HG03439 (cell line): ENCODE measurements around the gene GEMIN7.
"Not testable (repeated sequence)": the region's sequence is repeated elsewhere in the genome, so short reads cannot be mapped to it uniquely, and the experiment has no call there.

Source experiments
- ATAC-seq: cut with Tn5 transposase; IDR thresholded peaks from one replicate; pipeline ENCODE4 v1.9.1; 2021; ENCODE audit warnings: mild to moderate bottlenecking, moderate library complexity; ENCODE audit not compliant: unreplicated experiment

GEMIN7 gene

GRCh38 chr19:45102481-45102880 lies 23.4 kb downstream of the GEMIN7 start:
- no peak for ATAC-seq

DNA sequence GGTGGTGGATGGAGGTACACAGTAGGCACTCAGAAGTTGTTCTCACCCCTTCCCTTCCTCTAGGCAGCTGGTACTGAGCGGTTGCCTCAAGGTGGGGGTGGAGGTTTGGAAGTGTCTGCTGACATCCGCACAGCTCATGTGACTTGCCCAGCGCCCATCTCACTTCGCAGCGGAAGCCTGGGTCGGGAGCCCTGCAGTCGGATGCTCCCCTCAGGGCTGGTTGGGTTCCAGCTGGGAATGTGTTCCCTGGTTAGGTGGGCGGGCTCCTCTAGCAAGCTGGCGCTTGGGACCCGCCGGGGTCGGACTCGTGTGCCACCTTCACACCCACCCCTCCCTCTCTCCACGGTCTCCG lies 24.1 kb downstream of the GEMIN7 start:
- no peak for ATAC-seq

- ATAC-seq = no peak
Observed at GRCh38 chr19:45103508-45104319, 24.7 kb downstream of the GEMIN7 start.

DNA sequence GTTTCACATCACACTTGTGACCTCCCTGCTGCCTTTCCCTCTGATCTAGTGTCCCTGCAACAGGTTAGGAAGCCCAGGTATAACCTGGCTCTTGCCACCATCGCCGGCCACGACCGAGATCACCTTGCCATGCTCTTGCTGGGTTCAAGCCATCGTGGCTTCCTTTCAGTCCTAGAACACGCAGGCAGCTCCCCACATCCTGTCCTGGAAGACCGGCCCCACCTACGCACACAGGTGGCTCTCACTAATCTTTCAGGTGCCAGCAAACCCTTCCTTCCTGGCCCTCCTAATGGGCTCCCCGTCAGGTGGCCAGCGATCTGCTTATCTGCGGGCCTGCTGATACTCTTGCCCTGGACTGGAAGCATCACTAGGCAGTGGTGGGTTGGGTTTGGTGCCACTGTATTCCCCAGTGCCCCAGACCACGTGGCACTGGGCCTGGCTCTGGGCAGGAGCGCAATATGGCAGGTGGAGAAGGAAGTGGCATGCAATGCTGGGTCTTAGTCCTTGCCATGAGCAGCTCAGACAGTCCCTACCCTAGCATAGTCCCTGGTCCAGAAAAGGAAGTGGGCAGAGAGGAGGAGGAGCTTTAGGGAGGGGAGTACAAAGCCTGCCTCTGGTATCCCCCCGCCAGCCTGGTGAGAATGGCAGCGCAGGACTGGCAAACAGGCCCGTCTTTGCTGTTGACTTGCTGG lies 25.7 kb downstream of the GEMIN7 start:
- no peak for ATAC-seq

DNA sequence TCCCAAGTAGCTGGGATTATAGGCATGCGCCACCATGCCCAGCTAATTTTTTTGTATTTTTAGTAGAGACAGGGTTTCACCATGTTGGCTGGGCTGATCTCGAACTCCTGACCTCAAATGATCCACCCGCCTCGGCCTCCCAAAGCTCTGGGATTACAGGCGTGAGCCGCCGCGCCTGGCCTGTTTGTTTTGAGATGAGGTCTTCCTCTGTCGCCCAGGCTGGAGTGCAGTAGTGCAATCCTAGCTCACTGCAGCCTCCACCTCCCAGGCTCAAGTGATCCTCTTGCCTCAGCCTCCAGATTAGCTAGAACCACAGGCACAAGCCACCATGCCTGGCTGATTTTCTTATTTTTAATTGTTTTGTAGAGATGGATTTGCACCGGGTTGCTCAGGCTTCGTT lies 27.3 kb downstream of the GEMIN7 start:
- ATAC-seq = not testable (repeated sequence)

- ATAC-seq = no peak
Observed at GRCh38 chr19:45107621-45108150, 28.6 kb downstream of the GEMIN7 start.

DNA sequence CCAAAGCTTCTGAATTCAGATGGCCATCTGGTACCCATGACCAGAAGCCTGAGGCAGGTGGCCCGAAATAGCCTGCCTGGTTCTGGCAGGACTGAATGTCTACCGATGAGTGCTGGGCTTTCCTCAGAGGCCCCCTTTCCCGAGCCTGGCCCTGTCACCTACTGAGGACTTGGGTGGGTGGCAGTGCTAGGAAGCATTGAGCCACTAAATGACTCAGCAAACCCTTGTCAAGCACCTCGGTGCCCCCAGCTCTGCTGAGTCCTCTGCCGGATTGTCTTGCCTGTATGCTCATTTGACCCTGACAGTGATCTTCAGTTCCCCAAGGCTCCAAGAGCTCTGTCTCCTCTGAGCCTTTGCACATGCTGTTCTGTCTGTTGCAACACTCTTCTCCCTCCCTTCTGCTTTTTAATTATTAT lies 31.8 kb downstream of the GEMIN7 start:
- no peak for ATAC-seq

- no peak for ATAC-seq
Observed at GRCh38 chr19:45112111-45112827, 33.2 kb downstream of the GEMIN7 start.

DNA sequence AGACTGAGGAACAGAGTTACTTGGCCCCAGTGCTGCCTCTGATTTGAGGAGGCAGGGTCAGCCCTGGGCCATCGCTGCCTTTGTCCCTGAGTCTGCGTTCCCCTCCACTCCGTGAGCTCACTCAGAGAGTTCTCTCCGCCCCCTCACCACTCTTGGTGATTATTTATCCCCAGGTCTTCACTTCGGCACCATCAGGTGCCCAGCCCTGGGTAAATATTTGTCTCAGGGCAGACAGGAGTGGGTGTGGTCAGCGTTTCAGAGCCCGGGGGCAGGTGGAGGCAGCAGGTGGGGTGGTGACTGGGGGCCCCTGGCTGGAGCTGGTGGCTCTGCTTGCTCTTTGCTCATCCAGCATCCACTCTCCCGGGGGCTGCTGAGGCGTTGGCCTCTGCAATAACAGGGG lies 34.6 kb downstream of the GEMIN7 start:
- no peak for ATAC-seq

DNA sequence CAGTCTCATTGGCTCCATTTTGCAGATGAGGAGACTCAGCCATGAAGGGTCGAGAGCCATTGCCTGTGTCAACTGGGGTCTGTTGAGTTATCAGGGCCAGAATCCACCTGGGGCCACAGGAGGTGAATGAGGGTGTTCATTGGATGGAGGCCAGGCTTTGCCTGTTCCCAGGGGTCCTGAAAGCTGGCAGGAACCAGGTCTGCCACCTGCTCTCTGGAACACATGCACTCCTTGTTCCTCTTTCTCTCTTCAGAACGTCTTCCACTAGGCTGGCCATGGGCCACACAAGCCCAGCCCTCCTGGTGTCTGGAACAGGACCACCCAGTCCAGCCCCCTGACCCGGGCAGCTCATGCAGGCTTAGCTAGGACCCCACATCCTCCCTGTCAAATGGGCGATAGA lies 35.1 kb downstream of the GEMIN7 start:
- no peak for ATAC-seq

DNA sequence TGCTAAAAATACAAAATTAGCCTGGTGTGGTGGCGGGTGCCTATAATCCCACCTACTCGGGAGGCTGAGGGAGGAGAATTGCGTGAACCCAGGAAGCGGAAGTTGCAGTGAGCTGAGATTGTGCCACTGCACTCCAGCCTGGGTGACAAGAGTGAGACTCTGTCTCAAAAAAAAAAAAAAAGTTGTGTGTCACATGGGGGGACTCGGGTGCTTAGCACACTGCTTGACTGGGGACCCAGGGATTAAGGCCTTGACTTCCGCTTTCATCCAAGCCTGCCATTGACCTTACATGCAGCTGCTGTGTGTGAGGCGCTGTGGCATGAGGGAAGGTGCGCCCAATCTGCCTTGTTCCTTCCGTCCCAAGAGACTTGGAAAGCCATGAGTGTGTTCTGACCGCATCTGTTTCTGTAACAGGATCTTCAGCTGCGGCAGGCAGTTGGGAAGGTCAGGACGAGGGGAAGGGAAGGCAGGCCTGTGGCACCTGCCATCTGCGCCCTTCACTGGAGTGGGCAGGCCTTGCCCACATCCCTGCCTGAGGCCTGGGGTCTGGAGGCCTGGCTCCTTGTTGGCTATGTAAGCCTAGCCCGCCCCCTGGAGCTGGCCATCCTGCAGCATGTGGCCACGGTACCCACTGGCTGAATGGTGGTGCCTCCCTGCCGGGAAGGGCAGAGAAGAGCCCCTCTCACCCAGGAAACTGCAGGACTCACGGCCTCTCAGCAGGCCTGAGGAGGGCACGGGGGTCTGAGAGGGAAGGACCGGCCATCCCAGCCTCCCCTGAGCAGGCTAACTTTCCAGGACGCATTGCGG lies 37.0 kb downstream of the GEMIN7 start:
- ATAC-seq = no peak

- no peak for ATAC-seq
Observed at GRCh38 chr19:45117167-45117594, 38.1 kb downstream of the GEMIN7 start.

- no peak for ATAC-seq
Observed at GRCh38 chr19:45117671-45118070, 38.6 kb downstream of the GEMIN7 start.

- no peak for ATAC-seq
Observed at GRCh38 chr19:45118106-45118505, 39.0 kb downstream of the GEMIN7 start.

GRCh38 chr19:45118591-45119355 lies 39.7 kb downstream of the GEMIN7 start:
- not testable (repeated sequence) for ATAC-seq

GRCh38 chr19:45119582-45119981 lies 40.5 kb downstream of the GEMIN7 start:
- no peak for ATAC-seq

GRCh38 chr19:45121827-45122345 lies 42.8 kb downstream of the GEMIN7 start:
- ATAC-seq = no peak

GRCh38 chr19:45122832-45123231 lies 43.8 kb downstream of the GEMIN7 start:
- no peak for ATAC-seq

GRCh38 chr19:45123440-45123850 lies 44.4 kb downstream of the GEMIN7 start:
- ATAC-seq = no peak

DNA sequence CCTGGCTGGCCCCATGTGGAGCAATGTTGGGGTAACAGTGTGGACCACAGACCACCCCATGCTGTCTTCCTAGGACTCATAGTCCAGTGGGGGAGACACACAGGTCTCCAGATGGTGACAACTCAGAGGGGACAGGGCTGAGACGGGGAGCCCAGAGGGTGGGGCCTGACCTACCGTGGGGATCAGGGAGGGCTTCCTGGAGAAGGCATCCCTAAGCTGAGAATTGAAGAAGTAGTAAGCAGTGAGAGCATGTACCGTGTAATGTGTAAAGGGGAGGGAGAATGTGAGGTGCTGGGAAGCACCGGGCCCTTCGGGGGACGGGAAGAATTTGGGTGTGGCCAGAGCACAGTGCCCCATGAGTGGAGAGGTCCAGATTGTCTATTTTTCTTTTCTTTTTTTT lies 45.0 kb downstream of the GEMIN7 start:
- ATAC-seq = no peak
